Trophoblast cell (in vitro differentiated cells and primary cell): ENCODE data around the gene ARHGEF9.

Experiments
- DNase-seq, 2 donors: peaks; one replicate each; pipeline ENCODE4 v3.0.0-alpha.2; 2016
- H2AFZ ChIP-seq: 2 replicates; pipeline ENCODE4 v1.6.1; 2013; ENCODE audit warnings: low read length, moderate library complexity, mild to moderate bottlenecking; ENCODE audit not compliant: insufficient read depth, poor library complexity
- H2AK5ac ChIP-seq: 2 replicates; pipeline ENCODE4 v1.6.1; 2013; ENCODE audit warnings: mild to moderate bottlenecking, low read length
- H2BK120ac ChIP-seq: 2 replicates; pipeline ENCODE4 v1.6.1; 2013; ENCODE audit warnings: low read length, mild to moderate bottlenecking, moderate library complexity; ENCODE audit not compliant: insufficient read depth, poor library complexity
- H2BK12ac ChIP-seq: 2 replicates; pipeline ENCODE4 v1.6.1; 2013; ENCODE audit warnings: mild to moderate bottlenecking, low read length, moderate library complexity
- H2BK5ac ChIP-seq: 2 replicates; pipeline ENCODE4 v1.6.1; 2013; ENCODE audit warnings: low read length, low read depth, moderate library complexity, mild to moderate bottlenecking; ENCODE audit not compliant: poor library complexity
- H3K14ac ChIP-seq: 2 replicates; pipeline ENCODE4 v1.6.1; 2013; ENCODE audit warnings: mild to moderate bottlenecking, low read length
- H3K18ac ChIP-seq: 2 replicates; pipeline ENCODE4 v1.6.1; 2013; ENCODE audit warnings: mild to moderate bottlenecking, low read length
- H3K23ac ChIP-seq: 2 replicates; pipeline ENCODE4 v1.6.1; 2013; ENCODE audit warnings: low read length
- H3K27ac ChIP-seq: 2 replicates; pipeline ENCODE4 v1.5.1; 2013; ENCODE audit warnings: low read depth, mild to moderate bottlenecking, inconsistent platforms, low read length, moderate library complexity
- H3K27me3 ChIP-seq: 2 replicates; pipeline ENCODE4 v1.6.1; 2013; ENCODE audit warnings: inconsistent platforms, mild to moderate bottlenecking, low read length, moderate library complexity; ENCODE audit not compliant: insufficient read depth
- H3K36me3 ChIP-seq, 2 experiments: 1 replicate in 1 of 2; 2 replicates in 1 of 2; pipeline ENCODE4 v1.6.1; 2013; ENCODE audit warnings: low read length in 2 of 2, mild to moderate bottlenecking in 2 of 2, moderate library complexity in 1 of 2; ENCODE audit not compliant: insufficient read depth in 2 of 2, control insufficient read depth in 1 of 2
- H3K4ac ChIP-seq: 2 replicates; pipeline ENCODE4 v1.6.1; 2013; ENCODE audit warnings: low read depth, mild to moderate bottlenecking, low read length, moderate library complexity
- H3K4me1 ChIP-seq, 2 experiments: 1 replicate in 1 of 2; 2 replicates in 1 of 2; pipeline ENCODE4 v1.6.1; 2013; ENCODE audit warnings: low read length in 2 of 2, mild to moderate bottlenecking in 2 of 2, moderate library complexity in 1 of 2; ENCODE audit not compliant: insufficient read depth in 2 of 2, control insufficient read depth in 1 of 2
- H3K4me2 ChIP-seq: 2 replicates; pipeline ENCODE4 v1.6.1; 2013; ENCODE audit warnings: inconsistent platforms, mild to moderate bottlenecking, low read length, moderate library complexity
- H3K4me3 ChIP-seq: 2 replicates; pipeline ENCODE4 v1.5.1; 2013; ENCODE audit warnings: mild to moderate bottlenecking, low read depth, low read length, inconsistent platforms
- H3K79me1 ChIP-seq: one replicate; pipeline ENCODE4 v1.6.1; 2013; ENCODE audit warnings: low read length
- H3K79me2 ChIP-seq: 2 replicates; pipeline ENCODE4 v1.6.1; 2013; ENCODE audit warnings: low read length, mild to moderate bottlenecking; ENCODE audit not compliant: control insufficient read depth, insufficient read depth, poor library complexity
- H3K9ac ChIP-seq: 2 replicates; pipeline ENCODE4 v1.6.1; 2013; ENCODE audit warnings: mild to moderate bottlenecking, low read length
- H3K9me3 ChIP-seq: 2 replicates; pipeline ENCODE4 v1.6.1; 2013; ENCODE audit warnings: low read depth, mild to moderate bottlenecking, control low read depth, inconsistent platforms, low read length; ENCODE audit not compliant: insufficient read depth
- H4K12ac ChIP-seq: 2 replicates; pipeline ENCODE4 v1.6.1; 2013; ENCODE audit warnings: low read depth, mild to moderate bottlenecking, low read length, moderate library complexity
- H4K8ac ChIP-seq: 2 replicates; pipeline ENCODE4 v1.6.1; 2013; ENCODE audit warnings: low read depth, mild to moderate bottlenecking, low read length, moderate library complexity
- H4K91ac ChIP-seq: one replicate; pipeline ENCODE4 v1.6.1; 2013; ENCODE audit warnings: low read depth, mild to moderate bottlenecking, low read length, moderate library complexity
- WGBS: extraction: QIAGEN DNeasy Blood & Tissue Kit; methylation state at CpG from one replicate; pipeline ENCODE4 v1.1.7; 2013; ENCODE audit warnings: missing lambda C conversion rate; ENCODE audit not compliant: insufficient read length, insufficient coverage; ENCODE audit errors: extremely low coverage; 5-methylcytosine and 5-hydroxymethylcytosine counted together

Gene ARHGEF9

GRCh38 chrX:63765712-63766111 lies 19.3 kb downstream of the ARHGEF9 start:
- no peak overlapping the region for H2AK5ac ChIP-seq
- H3K18ac ChIP-seq: no peak overlapping the region
- H2BK12ac ChIP-seq: no peak overlapping the region
- H3K14ac ChIP-seq: no peak overlapping the region
- no peak overlapping the region for H4K8ac ChIP-seq
- H3K4me2 ChIP-seq: no peak overlapping the region
- no peaks in the 10 kb centered on the region for H3K79me1 ChIP-seq
- no peak overlapping the region for H3K9ac ChIP-seq
- no peak overlapping the region for H2AFZ ChIP-seq
- DNase-seq: no peak
- H3K23ac ChIP-seq: no peak overlapping the region
- no peak overlapping the region for H3K4me3 ChIP-seq
- no peak overlapping the region for H3K4ac ChIP-seq
- no peaks in the 10 kb centered on the region for H3K36me3 ChIP-seq
- H3K4me1 ChIP-seq: peaks cover 0 to 2% of the 10 kb centered on the region in 2 experiments
- no peak overlapping the region for H4K91ac ChIP-seq
- no peak overlapping the region for H3K27ac ChIP-seq
- no CpG with 5 or more reads among the region's 4 CpGs for WGBS
- H3K9me3 ChIP-seq: no peaks in the 10 kb centered on the region
- H4K12ac ChIP-seq: no peak overlapping the region
- no peaks in the 10 kb centered on the region for H3K79me2 ChIP-seq
- no peak overlapping the region for H2BK120ac ChIP-seq
- H2BK5ac ChIP-seq: no peak overlapping the region
- H3K27me3 ChIP-seq: no peaks in the 10 kb centered on the region

GRCh38 chrX:63764946-63765345 lies 20.1 kb downstream of the ARHGEF9 start:
- no peak overlapping the region for H2AFZ ChIP-seq
- no peak overlapping the region for H3K23ac ChIP-seq
- H4K91ac ChIP-seq: no peak overlapping the region
- H3K9ac ChIP-seq: no peak overlapping the region
- peaks cover 0 to 2% of the 10 kb centered on the region in 2 experiments for H3K4me1 ChIP-seq
- H2AK5ac ChIP-seq: no peak overlapping the region
- H3K14ac ChIP-seq: no peak overlapping the region
- no peak overlapping the region for H2BK5ac ChIP-seq
- WGBS: no CpG with 5 or more reads among the region's 1 CpG
- no peak overlapping the region for H2BK120ac ChIP-seq
- H3K4me3 ChIP-seq: no peak overlapping the region
- no peaks in the 10 kb centered on the region for H3K27me3 ChIP-seq
- no peak overlapping the region for H3K18ac ChIP-seq
- no peak overlapping the region for H3K4ac ChIP-seq
- H2BK12ac ChIP-seq: no peak overlapping the region
- H3K36me3 ChIP-seq: no peaks in the 10 kb centered on the region
- H3K4me2 ChIP-seq: no peak overlapping the region
- no peak overlapping the region for H3K27ac ChIP-seq
- H4K12ac ChIP-seq: no peak overlapping the region
- H3K79me1 ChIP-seq: no peaks in the 10 kb centered on the region
- no peaks in the 10 kb centered on the region for H3K79me2 ChIP-seq
- H4K8ac ChIP-seq: no peak overlapping the region
- no peaks in the 10 kb centered on the region for H3K9me3 ChIP-seq
- no peak for DNase-seq

- no peaks in the 10 kb centered on the region for H3K79me1 ChIP-seq
- no peak overlapping the region for H3K18ac ChIP-seq
- H3K9ac ChIP-seq: no peak overlapping the region
- H3K4ac ChIP-seq: no peak overlapping the region
- H3K4me3 ChIP-seq: no peak overlapping the region
- no peak for DNase-seq
- H3K27ac ChIP-seq: no peak overlapping the region
- no peaks in the 10 kb centered on the region for H3K79me2 ChIP-seq
- no peak overlapping the region for H3K4me2 ChIP-seq
- H3K27me3 ChIP-seq: no peaks in the 10 kb centered on the region
- H3K4me1 ChIP-seq: peaks cover 0 to 2% of the 10 kb centered on the region in 2 experiments
- H2AK5ac ChIP-seq: no peak overlapping the region
- no peak overlapping the region for H4K8ac ChIP-seq
- no peak overlapping the region for H2AFZ ChIP-seq
- no peak overlapping the region for H2BK120ac ChIP-seq
- WGBS: no CpG with 5 or more reads among the region's 1 CpG
- H3K14ac ChIP-seq: no peak overlapping the region
- H4K12ac ChIP-seq: no peak overlapping the region
- no peaks in the 10 kb centered on the region for H3K9me3 ChIP-seq
- no peak overlapping the region for H4K91ac ChIP-seq
- H2BK5ac ChIP-seq: no peak overlapping the region
- no peak overlapping the region for H3K23ac ChIP-seq
- no peak overlapping the region for H2BK12ac ChIP-seq
- no peaks in the 10 kb centered on the region for H3K36me3 ChIP-seq
Measured at GRCh38 chrX:63761639-63762038, 23.4 kb downstream of the ARHGEF9 start.

- Histone ChIP-seq H3K14ac (no peak overlapping the region), H3K79me1 (peaks cover 3% of the 10 kb centered on the region), H4K8ac (no peak overlapping the region), H3K4me3 (no peak overlapping the region), H3K4me1 (peaks cover 0 to 2% of the 10 kb centered on the region in 2 experiments), H2BK120ac (no peak overlapping the region), H2AK5ac (no peak overlapping the region), H3K27me3 (no peaks in the 10 kb centered on the region), H2BK12ac (no peak overlapping the region), H3K4ac (no peak overlapping the region), H4K91ac (no peak overlapping the region), H3K18ac (no peak overlapping the region), H3K9ac (no peak overlapping the region), H2BK5ac (no peak overlapping the region), H3K27ac (no peak overlapping the region), H4K12ac (no peak overlapping the region), H3K36me3 (no peaks in the 10 kb centered on the region), H3K4me2 (no peak overlapping the region), H2AFZ (no peak overlapping the region), H3K79me2 (no peaks in the 10 kb centered on the region), H3K9me3 (no peaks in the 10 kb centered on the region), H3K23ac (no peak overlapping the region)
- no CpG with 5 or more reads among the region's 2 CpGs for WGBS
- DNase-seq: no peak
Measured at GRCh38 chrX:63758011-63758410, 27.0 kb downstream of the ARHGEF9 start.
